ENCODE data around the gene KCNIP4.

DNA sequence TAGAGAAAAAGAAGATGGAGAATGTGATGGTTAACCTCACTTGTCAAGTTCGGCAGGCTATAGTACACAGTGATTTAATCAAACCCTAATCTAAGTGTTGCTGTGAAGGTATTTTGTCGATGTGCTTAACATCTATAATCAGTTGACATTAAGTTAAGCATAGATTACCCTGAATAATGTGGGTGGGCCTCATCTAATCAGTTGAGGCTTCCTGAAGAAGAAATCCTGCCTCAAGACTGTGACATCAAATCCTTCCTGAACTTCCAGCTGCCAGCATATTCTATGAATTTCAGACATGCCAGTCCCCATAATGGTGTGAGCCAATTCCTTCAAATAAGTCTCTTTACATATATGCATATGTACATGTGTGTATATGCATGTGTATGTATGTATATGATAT is 1066.9 kb downstream of the KCNIP4 start:
- TF ChIP-seq, protein P1, sequence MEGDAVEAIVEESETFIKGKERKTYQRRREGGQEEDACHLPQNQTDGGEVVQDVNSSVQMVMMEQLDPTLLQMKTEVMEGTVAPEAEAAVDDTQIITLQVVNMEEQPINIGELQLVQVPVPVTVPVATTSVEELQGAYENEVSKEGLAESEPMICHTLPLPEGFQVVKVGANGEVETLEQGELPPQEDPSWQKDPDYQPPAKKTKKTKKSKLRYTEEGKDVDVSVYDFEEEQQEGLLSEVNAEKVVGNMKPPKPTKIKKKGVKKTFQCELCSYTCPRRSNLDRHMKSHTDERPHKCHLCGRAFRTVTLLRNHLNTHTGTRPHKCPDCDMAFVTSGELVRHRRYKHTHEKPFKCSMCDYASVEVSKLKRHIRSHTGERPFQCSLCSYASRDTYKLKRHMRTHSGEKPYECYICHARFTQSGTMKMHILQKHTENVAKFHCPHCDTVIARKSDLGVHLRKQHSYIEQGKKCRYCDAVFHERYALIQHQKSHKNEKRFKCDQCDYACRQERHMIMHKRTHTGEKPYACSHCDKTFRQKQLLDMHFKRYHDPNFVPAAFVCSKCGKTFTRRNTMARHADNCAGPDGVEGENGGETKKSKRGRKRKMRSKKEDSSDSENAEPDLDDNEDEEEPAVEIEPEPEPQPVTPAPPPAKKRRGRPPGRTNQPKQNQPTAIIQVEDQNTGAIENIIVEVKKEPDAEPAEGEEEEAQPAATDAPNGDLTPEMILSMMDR (IDR thresholded peaks at IDR 0.05) = no peak
- TF ChIP-seq EP300 (IDR thresholded peaks at IDR 0.05) (no peak), POLR2A (IDR thresholded peaks at IDR 0.05; ENCODE audit: low read depth) (no peak)

All from esophagus muscularis mucosa (tissue), 4 donors.